Astrocyte of the spinal cord (primary cell): ENCODE results near the gene TREH.

Experiments used
- DNase-seq: peaks from one replicate; pipeline ENCODE4 v3.0.0; 2011; ENCODE audit warnings: low read depth, low spot score
- H3K4me3 ChIP-seq: 2 replicates; pipeline ENCODE4 v1.5.1; 2011; ENCODE audit warnings: low read depth, mild to moderate bottlenecking, low read length, moderate library complexity
- CTCF ChIP-seq: IDR thresholded peaks from 2 replicates; pipeline ENCODE4 v1.5.1; 2012; ENCODE audit warnings: low read depth, mild to moderate bottlenecking, low read length, inconsistent platforms
- in situ Hi-C: cut with HindIII; loops from 2 replicates; pipeline ENCODE4 v1.10.0; 2017; ENCODE audit warnings: low sequenced_read_pairs

The TREH gene

GRCh38 chr11:118659314-118659952, 20.0 kb downstream of the TREH start:
- H3K4me3 ChIP-seq = no peak overlapping the region
- peak; percentile 95 for TF ChIP-seq CTCF
- DNase-seq = peak; percentile 83
- in situ Hi-C loops = no loop called here

- in situ Hi-C loops = no loop called here
- TF ChIP-seq CTCF = peak; percentile 38
- H3K4me3 ChIP-seq = no peak overlapping the region
- DNase-seq = peak; percentile 25
These were observed 20.8 kb downstream of the TREH start for GRCh38 chr11:118658429-118659313.

GRCh38 chr11:118657709-118658428, 21.6 kb downstream of the TREH start:
- H3K4me3 ChIP-seq = no peak overlapping the region
- DNase-seq = no peak
- in situ Hi-C loops = no loop called here
- no peak for TF ChIP-seq CTCF

GRCh38 chr11:118657238-118657637, 22.2 kb downstream of the TREH start:
- in situ Hi-C loops = no loop called here
- DNase-seq = no peak
- no peak overlapping the region for H3K4me3 ChIP-seq
- TF ChIP-seq CTCF = no peak

GRCh38 chr11:118656563-118657165, 22.8 kb downstream of the TREH start:
- no peak for DNase-seq
- H3K4me3 ChIP-seq = no peak overlapping the region
- in situ Hi-C loops = no loop called here
- no peak for TF ChIP-seq CTCF

- no peak overlapping the region for H3K4me3 ChIP-seq
- in situ Hi-C loops = no loop called here
- no peak for TF ChIP-seq CTCF
- no peak for DNase-seq
These were observed 23.8 kb downstream of the TREH start for GRCh38 chr11:118655486-118656190.
